Measurements from ENCODE around the gene ITPK1.

DNA sequence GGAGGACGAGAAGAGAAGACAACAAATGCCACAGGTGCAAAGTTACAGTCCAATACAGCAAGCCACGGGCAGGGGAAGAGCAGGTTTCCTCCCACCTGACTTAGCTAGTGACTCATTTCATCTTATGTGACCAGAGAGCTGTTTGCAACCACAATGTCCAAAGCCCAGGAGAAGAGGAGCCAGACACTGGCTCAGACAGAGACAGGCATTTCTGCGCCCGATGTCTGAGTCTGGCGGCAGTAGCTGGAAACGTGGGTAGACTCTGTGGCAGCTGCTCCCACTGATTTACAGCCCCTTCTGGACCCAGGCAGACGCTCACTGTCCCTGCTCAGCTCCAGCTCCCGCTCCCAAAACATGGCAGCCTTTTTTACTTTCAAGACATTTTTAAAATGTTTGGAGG is 132.8 kb downstream of the ITPK1 start:
- TF ChIP-seq CTCF (IDR thresholded peaks at IDR 0.05) (no peak), POLR2A (IDR thresholded peaks at IDR 0.05; ENCODE audit: low read depth) (no peak), POLR2AphosphoS5 (IDR thresholded peaks at IDR 0.05) (no peak), EP300 (IDR thresholded peaks at IDR 0.05) (no peak)

Data from esophagus muscularis mucosa (tissue), 4 donors.